Neural cell (in vitro differentiated cells): Measurements from ENCODE around the gene DPP6. TPM values are rescaled to one million over a fixed set of nuclear protein-coding genes. Genes with fewer than 3 reads are reported as not detected.

ENCODE experiments used
- H2AFZ ChIP-seq: fragments of 200-600, 300-800 bp; sonication (generic), shearing (Covaris generic); 2 replicates; pipeline ENCODE4 v1.6.0; 2014; ENCODE audit warnings: low read depth, mild to moderate bottlenecking, antibody characterized with exemption, low read length, moderate library complexity
- H3F3A ChIP-seq: fragments of 200-600 bp; shearing (Covaris generic); 2 replicates; pipeline ENCODE4 v1.6.1; 2016; ENCODE audit warnings: mild to moderate bottlenecking, moderate library complexity, mixed read lengths, antibody characterized with exemption, low read length; ENCODE audit not compliant: insufficient read depth, poor library complexity, severe bottlenecking
- H3K27ac ChIP-seq: fragments of 200-600, 300-800 bp; sonication (generic), shearing (Covaris generic); 2 replicates; pipeline ENCODE4 v1.5.1; 2014; ENCODE audit warnings: mild to moderate bottlenecking, low read length, moderate library complexity
- H3K27me3 ChIP-seq: fragments of 300-800, 200-600 bp; sonication (generic), shearing (Covaris generic); 2 replicates; pipeline ENCODE4 v1.6.0; 2014; ENCODE audit warnings: mild to moderate bottlenecking, low read depth, low read length, moderate library complexity; ENCODE audit not compliant: insufficient read depth
- H3K36me3 ChIP-seq: fragments of 300-800, 200-600 bp; sonication (generic), shearing (Covaris generic); 2 replicates; pipeline ENCODE4 v1.5.1; 2014; ENCODE audit warnings: mild to moderate bottlenecking, antibody characterized with exemption, low read length, moderate library complexity; ENCODE audit not compliant: insufficient read depth
- H3K4me2 ChIP-seq: fragments of 300-800, 200-600 bp; sonication (generic), shearing (Covaris generic); 2 replicates; pipeline ENCODE4 v1.6.0; 2014; ENCODE audit warnings: mild to moderate bottlenecking, low read length
- H3K4me3 ChIP-seq: fragments of 300-800, 200-600 bp; sonication (generic), shearing (Covaris generic); 2 replicates; pipeline ENCODE4 v1.5.1; 2014; ENCODE audit warnings: mild to moderate bottlenecking, low read length, moderate library complexity
- H3K79me2 ChIP-seq: fragments of 200-600 bp; shearing (Covaris generic); replicated peaks from 2 replicates; pipeline ENCODE4 v1.6.0; 2014; ENCODE audit warnings: mild to moderate bottlenecking, low read length, moderate library complexity; ENCODE audit not compliant: insufficient read depth
- H3K9ac ChIP-seq: fragments of 300-800, 200-600 bp; sonication (generic), shearing (Covaris generic); 2 replicates; pipeline ENCODE4 v1.6.1; 2016; ENCODE audit warnings: mild to moderate bottlenecking, low read length, mixed read lengths
- H3K9me2 ChIP-seq: fragments of 200-600 bp; shearing (Covaris generic); 2 replicates; pipeline ENCODE4 v1.6.1; 2016; ENCODE audit warnings: mild to moderate bottlenecking, low read length, mixed read lengths; ENCODE audit not compliant: insufficient read depth
- H3K9me3 ChIP-seq: fragments of 200-600, 300-800 bp; sonication (generic), shearing (Covaris generic); 2 replicates; pipeline ENCODE4 v1.6.1; 2016; ENCODE audit warnings: mild to moderate bottlenecking, mixed run types, low read length, moderate library complexity, mixed read lengths
- H4K20me1 ChIP-seq: fragments of 200-600 bp; shearing (Covaris generic); 2 replicates; pipeline ENCODE4 v1.6.1; 2016; ENCODE audit warnings: mild to moderate bottlenecking, mixed run types; ENCODE audit not compliant: insufficient read depth
- CTCF ChIP-seq: fragments of 450-650 bp; IDR thresholded peaks from 2 replicates; pipeline ENCODE4 v1.5.1; 2014; ENCODE audit warnings: antibody characterized with exemption, mild to moderate bottlenecking, moderate library complexity; ENCODE audit not compliant: poor library complexity, severe bottlenecking
- EP300 ChIP-seq: fragments of 450-650 bp; conservative IDR thresholded peaks from 2 replicates; pipeline ENCODE4 v1.6.1; 2014; ENCODE audit warnings: antibody characterized with exemption, mild to moderate bottlenecking, moderate library complexity; ENCODE audit not compliant: poor library complexity, severe bottlenecking
- EZH2 ChIP-seq: fragments of 200-600, 300-800 bp; shearing (Covaris generic), sonication (generic); IDR thresholded peaks from 2 replicates; pipeline ENCODE4 v1.6.1; 2014; ENCODE audit warnings: antibody characterized with exemption, low read length, borderline replicate concordance, mild to moderate bottlenecking; ENCODE audit not compliant: insufficient read depth, poor library complexity, severe bottlenecking
- MXI1 ChIP-seq: fragments of 450-650 bp; conservative IDR thresholded peaks from 2 replicates; pipeline ENCODE4 v1.6.1; 2014; ENCODE audit warnings: antibody characterized with exemption, mild to moderate bottlenecking; ENCODE audit not compliant: poor library complexity, severe bottlenecking
- POLR2AphosphoS5 ChIP-seq: IDR thresholded peaks from 2 replicates; pipeline ENCODE4 v1.6.1; 2012
- RAD21 ChIP-seq: fragments of 450-650 bp; conservative IDR thresholded peaks from 2 replicates; pipeline ENCODE4 v1.6.1; 2014; ENCODE audit warnings: antibody characterized with exemption, mild to moderate bottlenecking, moderate library complexity
- REST ChIP-seq: IDR thresholded peaks from 2 replicates; pipeline ENCODE4 v1.6.1; 2012; ENCODE audit warnings: borderline replicate concordance
- SMC3 ChIP-seq: fragments of 450-650 bp; conservative IDR thresholded peaks from 2 replicates; pipeline ENCODE4 v1.6.1; 2014; ENCODE audit warnings: antibody characterized with exemption, mild to moderate bottlenecking, moderate library complexity; ENCODE audit not compliant: poor library complexity
- TAF1 ChIP-seq: IDR thresholded peaks from 2 replicates; pipeline ENCODE4 v1.6.1; 2012; ENCODE audit warnings: low read depth
- polyA plus RNA-seq: library from polyadenylated mRNA; depleted of rRNA; stranded (reverse); fragments of >200 nt; gene quantifications from 2 replicates; pipeline ENCODE4 v1.2.3, GENCODE V29; 2014

DPP6 gene
- polyA plus RNA-seq, 1 donor from 2014 or later, result 20.4 TPM

- no peak overlapping the region for H3K4me2 ChIP-seq
- H2AFZ ChIP-seq, result no peak overlapping the region
- no peak overlapping the region for H3K27ac ChIP-seq
- H3F3A ChIP-seq, result no peaks in the 10 kb centered on the region
- no peaks in the 10 kb centered on the region for H3K27me3 ChIP-seq
- no peaks in the 10 kb centered on the region for H3K9me2 ChIP-seq
- no peak overlapping the region for H3K4me3 ChIP-seq
- TF ChIP-seq REST (no peak), RAD21 (no peak), EZH2 (no peak), POLR2AphosphoS5 (no peak), CTCF (no peak), TAF1 (no peak), SMC3 (no peak)
- no peaks in the 10 kb centered on the region for H3K79me2 ChIP-seq
- H3K36me3 ChIP-seq, result no peaks in the 10 kb centered on the region
- H3K9me3 ChIP-seq, result no peaks in the 10 kb centered on the region
- H3K9ac ChIP-seq, result no peak overlapping the region
- no peaks in the 10 kb centered on the region for H4K20me1 ChIP-seq
These were observed 437.7 kb downstream of the DPP6 start for GRCh38 chr7:154489897-154490296.

- no peaks in the 10 kb centered on the region for H3F3A ChIP-seq
- H4K20me1 ChIP-seq, result no peaks in the 10 kb centered on the region
- H3K79me2 ChIP-seq, result no peaks in the 10 kb centered on the region
- no peak overlapping the region for H3K27ac ChIP-seq
- H3K27me3 ChIP-seq, result no peaks in the 10 kb centered on the region
- H3K9ac ChIP-seq, result no peak overlapping the region
- H2AFZ ChIP-seq, result no peak overlapping the region
- no peaks in the 10 kb centered on the region for H3K36me3 ChIP-seq
- no peak overlapping the region for H3K4me3 ChIP-seq
- TF ChIP-seq CTCF (no peak), EZH2 (no peak), POLR2AphosphoS5 (no peak), SMC3 (no peak), EP300 (no peak), TAF1 (no peak), MXI1 (no peak), REST (no peak), RAD21 (no peak)
- no peak overlapping the region for H3K4me2 ChIP-seq
- H3K9me2 ChIP-seq, result no peaks in the 10 kb centered on the region
- H3K9me3 ChIP-seq, result no peaks in the 10 kb centered on the region
These were observed 441.4 kb downstream of the DPP6 start for GRCh38 chr7:154493594-154493993.
